ENCODE measurements around the gene TOP2B. TPM values are rescaled to one million over a fixed set of nuclear protein-coding genes. Genes with fewer than 3 reads are reported as not detected.

The TOP2B gene
- total RNA-seq, 1 donor from 2014 or later: 195 TPM

- Mint-ChIP-seq H3K27me3 (ENCODE audit: unreplicated experiment) (no peaks in the 10 kb centered on the region), H3K4me1 (ENCODE audit: unreplicated experiment) (no peaks in the 10 kb centered on the region), H3K9me3 (ENCODE audit: unreplicated experiment) (no peaks in the 10 kb centered on the region), H3K36me3 (ENCODE audit: low read depth, unreplicated experiment) (peaks cover 21% of the 10 kb centered on the region), H3K4me3 (ENCODE audit: unreplicated experiment) (no peak overlapping the region), H3K27ac (ENCODE audit: unreplicated experiment) (no peak overlapping the region)
- no peak for DNase-seq (ENCODE audit: low spot score)
- no peak for TF ChIP-seq CTCF (IDR thresholded peaks at IDR 0.05; ENCODE audit: unreplicated experiment)
These were observed 53.5 kb downstream of the TOP2B start for GRCh38 chr3:25611193-25611592.

DNA sequence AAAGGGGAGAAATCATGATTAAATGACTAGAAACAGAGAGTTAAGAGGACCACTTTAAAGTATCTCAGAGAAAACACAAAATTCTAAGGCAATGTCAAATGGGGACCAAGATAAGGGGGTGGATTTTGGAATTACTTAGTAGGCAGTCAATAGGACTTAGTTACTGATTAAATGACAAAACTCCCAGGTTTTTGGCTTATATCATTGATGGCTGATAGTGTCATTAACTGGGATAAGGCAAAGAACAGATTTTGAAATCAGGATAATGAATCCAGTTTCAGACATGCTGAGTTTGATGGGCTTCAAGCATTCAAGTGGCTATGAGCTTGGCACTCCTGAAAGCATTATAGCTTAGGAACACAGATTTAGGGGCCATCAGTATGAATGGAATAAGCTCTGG, 53.9 kb downstream of the TOP2B start:
- TF ChIP-seq CTCF (IDR thresholded peaks at IDR 0.05; ENCODE audit: unreplicated experiment): no peak
- no peak for DNase-seq (ENCODE audit: low spot score)
- no peaks in the 10 kb centered on the region for H3K4me1 Mint-ChIP-seq (ENCODE audit: unreplicated experiment)
- no peaks in the 10 kb centered on the region for H3K9me3 Mint-ChIP-seq (ENCODE audit: unreplicated experiment)
- H3K36me3 Mint-ChIP-seq (ENCODE audit: low read depth, unreplicated experiment): peaks cover 24% of the 10 kb centered on the region
- no peak overlapping the region for H3K27ac Mint-ChIP-seq (ENCODE audit: unreplicated experiment)
- H3K4me3 Mint-ChIP-seq (ENCODE audit: unreplicated experiment): no peak overlapping the region
- H3K27me3 Mint-ChIP-seq (ENCODE audit: unreplicated experiment): no peaks in the 10 kb centered on the region

DNA sequence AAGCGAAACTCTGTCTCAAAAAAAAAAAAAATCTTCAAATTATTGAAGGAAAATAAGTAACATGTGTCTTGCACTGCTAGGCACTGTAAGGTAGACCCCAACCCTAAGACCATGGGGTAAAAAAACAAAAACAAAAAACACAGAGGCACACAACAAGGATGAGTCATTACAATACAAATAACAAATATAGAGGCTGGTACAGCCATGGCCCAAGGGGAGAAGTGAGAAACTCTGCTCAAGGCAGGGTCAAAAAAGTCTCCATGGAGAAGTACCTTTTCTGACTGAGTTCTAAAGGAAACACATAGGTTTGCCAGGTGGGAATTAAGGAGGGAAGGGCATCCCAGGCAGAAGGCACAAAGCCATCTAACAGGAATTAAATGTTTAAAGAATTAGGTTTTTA, 54.5 kb downstream of the TOP2B start:
- H3K36me3 Mint-ChIP-seq (ENCODE audit: low read depth, unreplicated experiment): peaks cover 25% of the 10 kb centered on the region
- no peak for DNase-seq (ENCODE audit: low spot score)
- no peaks in the 10 kb centered on the region for H3K4me1 Mint-ChIP-seq (ENCODE audit: unreplicated experiment)
- no peaks in the 10 kb centered on the region for H3K9me3 Mint-ChIP-seq (ENCODE audit: unreplicated experiment)
- no peak overlapping the region for H3K4me3 Mint-ChIP-seq (ENCODE audit: unreplicated experiment)
- peak overlapping the region; percentile 48 for H3K27ac Mint-ChIP-seq (ENCODE audit: unreplicated experiment)
- no peak for TF ChIP-seq CTCF (IDR thresholded peaks at IDR 0.05; ENCODE audit: unreplicated experiment)
- H3K27me3 Mint-ChIP-seq (ENCODE audit: unreplicated experiment): no peaks in the 10 kb centered on the region

DNA sequence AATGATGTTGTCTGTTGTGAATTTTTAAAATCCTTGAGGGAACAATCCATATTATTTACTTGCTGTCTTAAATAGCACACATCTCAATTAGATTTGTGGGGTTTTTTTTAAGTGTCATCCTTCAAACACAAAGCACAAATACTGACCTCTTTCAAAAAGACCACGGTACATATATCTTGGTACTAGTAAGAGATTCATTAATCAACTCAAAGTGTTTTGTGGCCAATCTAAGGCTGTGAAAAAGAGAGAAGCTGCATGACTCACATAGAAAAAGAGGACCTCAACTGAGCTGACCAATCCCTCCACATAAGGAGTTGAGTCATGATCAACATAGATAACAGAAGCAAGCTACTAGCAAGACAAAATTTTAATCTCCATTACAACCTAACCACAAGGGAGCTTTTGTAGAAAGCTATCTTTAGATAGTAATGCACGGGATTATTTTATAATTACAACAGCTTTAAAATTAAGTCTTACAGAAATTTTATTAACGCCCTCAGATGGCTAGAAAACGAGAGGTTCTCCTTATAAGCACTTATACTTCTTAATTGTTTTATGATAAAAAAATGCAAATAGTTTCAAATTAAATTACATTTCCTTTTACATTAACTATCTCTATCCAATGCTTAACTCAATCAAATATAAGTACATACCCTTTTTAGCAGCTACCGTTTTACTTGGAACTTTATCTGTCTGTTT, 60.5 kb downstream of the TOP2B start:
- Mint-ChIP-seq H3K9me3 (ENCODE audit: unreplicated experiment) (no peaks in the 10 kb centered on the region), H3K4me3 (ENCODE audit: unreplicated experiment) (no peak overlapping the region), H3K27ac (ENCODE audit: unreplicated experiment) (no peak overlapping the region), H3K27me3 (ENCODE audit: unreplicated experiment) (no peaks in the 10 kb centered on the region), H3K4me1 (ENCODE audit: unreplicated experiment) (no peaks in the 10 kb centered on the region), H3K36me3 (ENCODE audit: low read depth, unreplicated experiment) (peaks cover 12% of the 10 kb centered on the region)
- no peak for TF ChIP-seq CTCF (IDR thresholded peaks at IDR 0.05; ENCODE audit: unreplicated experiment)
- no peak for DNase-seq (ENCODE audit: low spot score)

DNA sequence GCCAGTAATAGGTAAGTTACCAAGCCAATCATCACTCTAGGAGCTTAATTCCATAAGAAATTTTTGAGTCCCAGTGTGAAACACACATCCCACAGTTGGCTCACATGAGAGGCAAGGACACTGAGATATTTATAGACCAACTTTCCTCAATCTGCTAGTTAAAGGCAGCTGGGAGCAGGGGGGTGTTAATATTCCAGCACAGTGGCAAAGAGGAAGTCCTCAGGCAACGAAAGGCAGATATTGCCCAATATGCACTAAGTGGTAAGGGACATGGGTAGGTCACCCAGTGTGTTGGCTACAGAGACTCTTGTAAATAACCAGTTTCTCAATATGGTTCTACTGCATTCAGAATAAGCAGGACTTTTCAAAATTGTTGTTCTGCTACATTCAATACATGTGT, 61.0 kb downstream of the TOP2B start:
- Mint-ChIP-seq H3K27ac (ENCODE audit: unreplicated experiment) (no peak overlapping the region), H3K36me3 (ENCODE audit: low read depth, unreplicated experiment) (peaks cover 14% of the 10 kb centered on the region), H3K4me3 (ENCODE audit: unreplicated experiment) (no peak overlapping the region), H3K4me1 (ENCODE audit: unreplicated experiment) (no peaks in the 10 kb centered on the region), H3K9me3 (ENCODE audit: unreplicated experiment) (no peaks in the 10 kb centered on the region), H3K27me3 (ENCODE audit: unreplicated experiment) (no peaks in the 10 kb centered on the region)
- TF ChIP-seq CTCF (IDR thresholded peaks at IDR 0.05; ENCODE audit: unreplicated experiment): no peak
- no peak for DNase-seq (ENCODE audit: low spot score)
